H9 (cell line): ENCODE data around the gene DNAH8. TPM values are rescaled to one million over a fixed set of nuclear protein-coding genes. Genes with fewer than 3 reads are reported as not detected.
A peak's percentile ranks its signal among the peaks of the same experiment; 100 is the strongest.

Experiments
- DNase-seq: peaks from one replicate; pipeline ENCODE4 v3.0.0-alpha.2; 2017
- H2AFZ ChIP-seq: one replicate; pipeline ENCODE4 v1.6.1; 2013; ENCODE audit warnings: mild to moderate bottlenecking, low read length, control low read depth, moderate library complexity
- H2AK5ac ChIP-seq: 2 replicates; pipeline ENCODE4 v1.6.1; 2013; ENCODE audit warnings: low read length, control low read depth, mixed read lengths; ENCODE audit not compliant: insufficient read length
- H2BK120ac ChIP-seq: one replicate; pipeline ENCODE4 v1.6.1; 2013; ENCODE audit warnings: low read depth, mild to moderate bottlenecking, low read length, control low read depth, inconsistent platforms; ENCODE audit not compliant: poor library complexity, severe bottlenecking
- H2BK12ac ChIP-seq: 2 replicates; pipeline ENCODE4 v1.6.1; 2013; ENCODE audit warnings: low read length, control low read depth, mixed read lengths, low read depth; ENCODE audit not compliant: insufficient read length
- H2BK15ac ChIP-seq: 2 replicates; pipeline ENCODE4 v1.6.1; 2013; ENCODE audit warnings: low read depth, low read length, control low read depth
- H2BK20ac ChIP-seq: one replicate; pipeline ENCODE4 v1.6.1; 2013; ENCODE audit warnings: low read depth, mild to moderate bottlenecking, low read length, control low read depth, inconsistent platforms; ENCODE audit not compliant: poor library complexity, severe bottlenecking
- H2BK5ac ChIP-seq: 2 replicates; pipeline ENCODE4 v1.6.1; 2013; ENCODE audit warnings: low read length, control low read depth, mixed read lengths; ENCODE audit not compliant: insufficient read length
- H3K14ac ChIP-seq: 2 replicates; pipeline ENCODE4 v1.6.1; 2013; ENCODE audit warnings: low read length, control low read depth; ENCODE audit not compliant: insufficient read depth
- H3K18ac ChIP-seq: 2 replicates; pipeline ENCODE4 v1.6.1; 2013; ENCODE audit warnings: low read depth, mild to moderate bottlenecking, mixed read lengths, low read length, control low read depth; ENCODE audit not compliant: insufficient read length
- H3K23ac ChIP-seq: 2 replicates; pipeline ENCODE4 v1.6.1; 2013; ENCODE audit warnings: low read length, control low read depth, mixed read lengths, low read depth; ENCODE audit not compliant: insufficient read length
- H3K23me2 ChIP-seq: 2 replicates; pipeline ENCODE4 v1.6.1; 2013; ENCODE audit warnings: low read depth, mild to moderate bottlenecking, mixed read lengths, low read length, control low read depth; ENCODE audit not compliant: insufficient read length, poor library complexity, severe bottlenecking
- H3K27ac ChIP-seq: 2 replicates; pipeline ENCODE4 v1.5.1; 2013; ENCODE audit warnings: low read length, control low read depth, mixed read lengths, low read depth; ENCODE audit not compliant: insufficient read length
- H3K27me3 ChIP-seq: 2 replicates; pipeline ENCODE4 v1.6.1; 2013; ENCODE audit warnings: low read length, control low read depth, inconsistent platforms; ENCODE audit not compliant: insufficient read depth
- H3K4ac ChIP-seq: 2 replicates; pipeline ENCODE4 v1.6.1; 2013; ENCODE audit warnings: low read depth, mild to moderate bottlenecking, control low read depth, inconsistent platforms, low read length, moderate library complexity
- H3K4me1 ChIP-seq: 2 replicates; pipeline ENCODE4 v1.6.1; 2013; ENCODE audit warnings: low read length, control low read depth, inconsistent platforms; ENCODE audit not compliant: insufficient read depth
- H3K4me2 ChIP-seq: 2 replicates; pipeline ENCODE4 v1.6.1; 2013; ENCODE audit warnings: low read length, control low read depth, mixed read lengths; ENCODE audit not compliant: insufficient read length, insufficient read depth
- H3K56ac ChIP-seq: 2 replicates; pipeline ENCODE4 v1.6.1; 2013; ENCODE audit warnings: low read depth, mild to moderate bottlenecking, mixed read lengths, low read length, control low read depth; ENCODE audit not compliant: insufficient read length
- H3K79me1 ChIP-seq: 2 replicates; pipeline ENCODE4 v1.6.1; 2013; ENCODE audit warnings: low read depth, mild to moderate bottlenecking, moderate library complexity, low read length, control low read depth, inconsistent platforms; ENCODE audit not compliant: insufficient read depth, poor library complexity, severe bottlenecking
- H3K79me2 ChIP-seq: 2 replicates; pipeline ENCODE4 v1.6.1; 2013; ENCODE audit warnings: low read length, control low read depth, inconsistent platforms; ENCODE audit not compliant: insufficient read depth
- H3K9ac ChIP-seq: 2 replicates; pipeline ENCODE4 v1.6.1; 2013; ENCODE audit warnings: low read length, control low read depth, mixed read lengths; ENCODE audit not compliant: insufficient read length; ENCODE audit errors: extremely low read depth
- H3K9me3 ChIP-seq: one replicate; pipeline ENCODE4 v1.6.1; 2013; ENCODE audit warnings: low read depth, low read length, inconsistent platforms; ENCODE audit not compliant: control insufficient read depth
- H3T11ph ChIP-seq: one replicate; pipeline ENCODE4 v1.6.1; 2013; ENCODE audit warnings: mild to moderate bottlenecking, low read length, control low read depth, inconsistent platforms
- H4K20me1 ChIP-seq: one replicate; pipeline ENCODE4 v1.6.1; 2013; ENCODE audit not compliant: control insufficient read depth, insufficient read length, insufficient read depth
- H4K5ac ChIP-seq: 2 replicates; pipeline ENCODE4 v1.6.1; 2013; ENCODE audit warnings: low read depth, mild to moderate bottlenecking, mixed read lengths, low read length, control low read depth; ENCODE audit not compliant: insufficient read length
- H4K8ac ChIP-seq: replicated peaks from 2 replicates; pipeline ENCODE4 v1.6.1; 2013; ENCODE audit warnings: low read length, control low read depth, mixed read lengths, low read depth; ENCODE audit not compliant: insufficient read length
- H4K91ac ChIP-seq: 2 replicates; pipeline ENCODE4 v1.6.1; 2013; ENCODE audit warnings: low read depth, mild to moderate bottlenecking, moderate library complexity, mixed read lengths, low read length, control low read depth; ENCODE audit not compliant: insufficient read length
- H3K27ac Mint-ChIP-seq, 3 experiments: 2 replicates in 2 of 3; 3 replicates in 1 of 3; pipeline ENCODE4 v1.8.0; 2020 to 2021; ENCODE audit warnings: mixed read lengths in 3 of 3, mild to moderate bottlenecking in 1 of 3, moderate library complexity in 1 of 3
- H3K27me3 Mint-ChIP-seq: 2 replicates; pipeline ENCODE4 v1.8.0; 2021; ENCODE audit warnings: low read depth, mild to moderate bottlenecking, moderate library complexity, mixed read lengths
- H3K36me3 Mint-ChIP-seq, 3 experiments: 2 replicates in 2 of 3; 3 replicates in 1 of 3; pipeline ENCODE4 v1.8.0; 2020 to 2021; ENCODE audit warnings: low read depth in 3 of 3, mixed read lengths in 3 of 3; ENCODE audit not compliant: insufficient read depth in 1 of 3
- H3K4me1 Mint-ChIP-seq, 2 experiments: 2 replicates each; pipeline ENCODE4 v1.8.0; 2020; ENCODE audit warnings: mixed read lengths in 2 of 2
- H3K4me3 Mint-ChIP-seq, 2 experiments: 2 replicates in 1 of 2; 3 replicates in 1 of 2; pipeline ENCODE4 v1.8.0; 2020 to 2021; ENCODE audit warnings: mild to moderate bottlenecking in 2 of 2, mixed read lengths in 2 of 2, moderate library complexity in 1 of 2
- H3K9me3 Mint-ChIP-seq, 2 experiments: 2 replicates in 1 of 2; 3 replicates in 1 of 2; pipeline ENCODE4 v1.8.0; 2020; ENCODE audit warnings: mild to moderate bottlenecking in 2 of 2, mixed read lengths in 2 of 2, moderate library complexity in 1 of 2
- WGBS: extraction: QIAGEN DNeasy Blood & Tissue Kit; methylation state at CpG from one replicate; pipeline ENCODE4 v1.1.7; 2013; ENCODE audit warnings: missing lambda C conversion rate, low lambda C conversion rate, mixed read lengths; ENCODE audit not compliant: insufficient read length; ENCODE audit errors: extremely low coverage; 5-methylcytosine and 5-hydroxymethylcytosine counted together
- total RNA-seq: library from RNA; stranded (reverse); gene quantifications from 2 replicates; pipeline ENCODE4 v1.2.1, GENCODE V29; 2021
- TF ChIP-seq, protein P1 (sequence below): fragments of 200-600 bp; sonication (generic); conservative IDR thresholded peaks from 3 replicates; pipeline ENCODE4 v1.8.0; 2021; ENCODE audit warnings: antibody characterized with exemption, mild to moderate bottlenecking

The DNAH8 gene
- total RNA-seq, 1 experiment from 2014 or later, result not detected

DNA sequence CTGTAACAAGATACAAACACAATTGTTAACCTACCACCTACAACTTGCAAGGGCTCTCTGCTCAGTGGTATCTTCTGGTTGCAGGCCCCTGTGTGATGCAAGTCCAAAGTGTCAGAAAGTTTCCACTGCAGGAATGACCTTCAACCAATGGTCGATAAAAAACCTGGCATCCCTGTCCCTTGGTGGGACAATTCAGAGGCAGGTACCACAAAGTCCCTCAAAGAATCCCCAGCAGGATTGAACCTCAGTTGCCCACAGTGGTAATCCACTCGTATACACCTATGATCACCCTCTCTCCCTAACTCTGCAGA is 28.1 kb upstream of the DNAH8 start:
- Histone ChIP-seq H2BK15ac (no peak overlapping the region), H3K4me2 (no peak overlapping the region), H2BK20ac (no peak overlapping the region), H2BK12ac (no peak overlapping the region), H4K91ac (no peak overlapping the region), H3K9me3 (no peaks in the 10 kb centered on the region), H3K14ac (no peak overlapping the region), H2BK120ac (no peak overlapping the region), H3K79me2 (no peaks in the 10 kb centered on the region), H4K20me1 (no peaks in the 10 kb centered on the region), H3K4ac (no peak overlapping the region), H4K5ac (no peak overlapping the region), H2AK5ac (no peak overlapping the region), H2BK5ac (no peak overlapping the region), H3K79me1 (peaks cover 14% of the 10 kb centered on the region), H3T11ph (no peak overlapping the region), H3K9ac (no peak overlapping the region), H2AFZ (no peak overlapping the region), H3K27ac (no peak overlapping the region), H3K27me3 (no peaks in the 10 kb centered on the region), H3K23ac (no peak overlapping the region), H3K23me2 (no peaks in the 10 kb centered on the region), H4K8ac (no peak overlapping the region), H3K4me1 (no peaks in the 10 kb centered on the region), H3K18ac (no peak overlapping the region), H3K56ac (no peak overlapping the region)
- no CpG with 5 or more reads among the region's 2 CpGs for WGBS
- peak overlapping the region; percentile 23 to 85 (median 36); a peak in 4 of 7 replicates for H3K27ac Mint-ChIP-seq
- H3K4me3 Mint-ChIP-seq, result no peak overlapping the region
- DNase-seq, result no peak
- H3K4me1 Mint-ChIP-seq, result peaks cover 9% of the 10 kb centered on the region in 2 experiments; a peak in 3 of 4 replicates
- TF ChIP-seq, protein P1, sequence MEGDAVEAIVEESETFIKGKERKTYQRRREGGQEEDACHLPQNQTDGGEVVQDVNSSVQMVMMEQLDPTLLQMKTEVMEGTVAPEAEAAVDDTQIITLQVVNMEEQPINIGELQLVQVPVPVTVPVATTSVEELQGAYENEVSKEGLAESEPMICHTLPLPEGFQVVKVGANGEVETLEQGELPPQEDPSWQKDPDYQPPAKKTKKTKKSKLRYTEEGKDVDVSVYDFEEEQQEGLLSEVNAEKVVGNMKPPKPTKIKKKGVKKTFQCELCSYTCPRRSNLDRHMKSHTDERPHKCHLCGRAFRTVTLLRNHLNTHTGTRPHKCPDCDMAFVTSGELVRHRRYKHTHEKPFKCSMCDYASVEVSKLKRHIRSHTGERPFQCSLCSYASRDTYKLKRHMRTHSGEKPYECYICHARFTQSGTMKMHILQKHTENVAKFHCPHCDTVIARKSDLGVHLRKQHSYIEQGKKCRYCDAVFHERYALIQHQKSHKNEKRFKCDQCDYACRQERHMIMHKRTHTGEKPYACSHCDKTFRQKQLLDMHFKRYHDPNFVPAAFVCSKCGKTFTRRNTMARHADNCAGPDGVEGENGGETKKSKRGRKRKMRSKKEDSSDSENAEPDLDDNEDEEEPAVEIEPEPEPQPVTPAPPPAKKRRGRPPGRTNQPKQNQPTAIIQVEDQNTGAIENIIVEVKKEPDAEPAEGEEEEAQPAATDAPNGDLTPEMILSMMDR, result no peak
- H3K9me3 Mint-ChIP-seq, result no peaks in the 10 kb centered on the region
- peaks cover 17 to 37% (median 36%) of the 10 kb centered on the region in 3 experiments for H3K36me3 Mint-ChIP-seq
- H3K27me3 Mint-ChIP-seq, result no peaks in the 10 kb centered on the region
